GM13976 (cell line): ENCODE data around the gene LOXL3.

Experiments used
- DNase-seq: peaks from one replicate; pipeline ENCODE4 v3.0.0; 2012; ENCODE audit warnings: low spot score
- in situ Hi-C: fragments of 300-500 bp; cut with MboI; formaldehyde crosslinking; loops from one replicate; pipeline ENCODE4 v1.12.0; 2022; ENCODE audit warnings: low sequenced_read_pairs, mixed read lengths, inconsistent platforms; ENCODE audit not compliant: unreplicated experiment
- TF ChIP-seq, protein P1 (sequence below): IDR thresholded peaks from 2 replicates; pipeline ENCODE4 v1.5.1; 2012; ENCODE audit warnings: borderline replicate concordance, mild to moderate bottlenecking; ENCODE audit not compliant: insufficient read depth; ENCODE audit errors: extremely low read depth, missing control alignments, control extremely low read depth

Gene LOXL3

DNA sequence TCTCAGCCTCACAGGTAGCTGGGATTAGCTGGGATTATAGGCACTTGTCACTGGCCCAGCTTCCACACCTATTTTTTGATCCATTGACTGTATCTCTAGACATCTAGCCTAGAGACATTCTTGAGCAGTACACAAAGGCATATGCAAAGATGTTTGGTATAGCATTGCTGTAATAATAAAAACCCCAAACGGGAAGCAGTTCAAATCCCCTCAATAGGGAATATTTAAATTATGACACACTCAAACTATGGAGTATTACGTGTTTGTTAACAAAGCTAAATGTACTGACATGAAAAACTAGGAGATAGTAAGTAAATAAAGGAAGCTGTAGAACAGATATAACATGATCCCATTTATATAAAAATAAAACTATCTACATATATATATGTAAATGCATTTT, 28.4 kb upstream of the LOXL3 start:
- TF ChIP-seq, protein P1, sequence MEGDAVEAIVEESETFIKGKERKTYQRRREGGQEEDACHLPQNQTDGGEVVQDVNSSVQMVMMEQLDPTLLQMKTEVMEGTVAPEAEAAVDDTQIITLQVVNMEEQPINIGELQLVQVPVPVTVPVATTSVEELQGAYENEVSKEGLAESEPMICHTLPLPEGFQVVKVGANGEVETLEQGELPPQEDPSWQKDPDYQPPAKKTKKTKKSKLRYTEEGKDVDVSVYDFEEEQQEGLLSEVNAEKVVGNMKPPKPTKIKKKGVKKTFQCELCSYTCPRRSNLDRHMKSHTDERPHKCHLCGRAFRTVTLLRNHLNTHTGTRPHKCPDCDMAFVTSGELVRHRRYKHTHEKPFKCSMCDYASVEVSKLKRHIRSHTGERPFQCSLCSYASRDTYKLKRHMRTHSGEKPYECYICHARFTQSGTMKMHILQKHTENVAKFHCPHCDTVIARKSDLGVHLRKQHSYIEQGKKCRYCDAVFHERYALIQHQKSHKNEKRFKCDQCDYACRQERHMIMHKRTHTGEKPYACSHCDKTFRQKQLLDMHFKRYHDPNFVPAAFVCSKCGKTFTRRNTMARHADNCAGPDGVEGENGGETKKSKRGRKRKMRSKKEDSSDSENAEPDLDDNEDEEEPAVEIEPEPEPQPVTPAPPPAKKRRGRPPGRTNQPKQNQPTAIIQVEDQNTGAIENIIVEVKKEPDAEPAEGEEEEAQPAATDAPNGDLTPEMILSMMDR: no peak
- DNase-seq: no peak
- in situ Hi-C loops: loop anchor here (10.0 kb wide), 1 partner anchor 47 kb away; no protein-coding TSS in a partner anchor

DNA sequence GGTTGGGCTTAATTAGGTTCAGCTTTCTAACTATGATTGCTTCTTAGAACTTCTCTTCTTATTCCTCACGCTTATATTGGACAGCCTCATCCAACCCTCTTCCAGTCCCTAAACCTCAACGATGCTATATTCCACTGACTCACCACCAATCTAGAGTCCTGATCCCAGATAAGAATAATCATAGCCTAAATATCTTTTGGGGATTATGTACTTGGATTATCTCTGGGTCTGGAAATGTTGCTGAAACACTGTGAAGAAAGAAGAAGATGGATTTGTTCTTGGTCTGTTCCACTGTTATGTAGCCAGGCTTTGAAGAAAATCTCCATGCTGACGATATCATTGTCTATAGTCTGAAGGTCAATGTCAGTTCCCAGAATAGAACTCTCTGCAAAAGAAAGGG, 27.7 kb upstream of the LOXL3 start:
- DNase-seq: no peak
- TF ChIP-seq, protein P1: no peak
- in situ Hi-C loops: loop anchor here (10.0 kb wide), 1 partner anchor 47 kb away; no protein-coding TSS in a partner anchor

DNA sequence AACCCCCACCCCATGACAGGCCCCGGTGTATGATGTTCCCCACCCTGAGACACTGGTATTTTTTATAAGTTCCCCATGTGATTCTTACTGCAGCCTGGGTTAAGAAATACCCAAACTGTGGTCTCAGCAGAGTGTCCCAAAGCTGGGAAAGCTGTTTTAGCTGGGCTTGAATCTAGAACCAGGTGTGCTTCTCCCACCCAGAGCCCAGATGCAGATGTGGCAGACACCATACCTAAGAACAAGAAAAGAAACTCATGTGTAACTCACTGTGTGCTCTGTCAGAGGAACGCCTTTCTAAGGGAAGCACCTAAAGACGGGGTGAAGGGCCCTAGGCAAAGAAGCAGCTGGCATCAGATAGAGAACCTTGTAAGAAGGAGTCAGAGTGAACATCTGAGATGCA, 24.7 kb upstream of the LOXL3 start:
- TF ChIP-seq, protein P1: no peak
- no peak for DNase-seq
- in situ Hi-C loops: no loop called here

GRCh38 chr2:74577448-74577847, 23.7 kb upstream of the LOXL3 start:
- in situ Hi-C loops: no loop called here

GRCh38 chr2:74576863-74577229, 23.1 kb upstream of the LOXL3 start:
- in situ Hi-C loops: no loop called here
- no peak for DNase-seq
- TF ChIP-seq, protein P1: no peak

More at GRCh38 chr2:74577448-74577847, 23.7 kb upstream of the LOXL3 start:
- no peak for DNase-seq
- TF ChIP-seq, protein P1: no peak

GRCh38 chr2:74576211-74576862, 22.6 kb upstream of the LOXL3 start:
- TF ChIP-seq, protein P1: no peak
- in situ Hi-C loops: no loop called here
- no peak for DNase-seq
